Measurements from ENCODE around the gene PTH2R.

The PTH2R gene

DNA sequence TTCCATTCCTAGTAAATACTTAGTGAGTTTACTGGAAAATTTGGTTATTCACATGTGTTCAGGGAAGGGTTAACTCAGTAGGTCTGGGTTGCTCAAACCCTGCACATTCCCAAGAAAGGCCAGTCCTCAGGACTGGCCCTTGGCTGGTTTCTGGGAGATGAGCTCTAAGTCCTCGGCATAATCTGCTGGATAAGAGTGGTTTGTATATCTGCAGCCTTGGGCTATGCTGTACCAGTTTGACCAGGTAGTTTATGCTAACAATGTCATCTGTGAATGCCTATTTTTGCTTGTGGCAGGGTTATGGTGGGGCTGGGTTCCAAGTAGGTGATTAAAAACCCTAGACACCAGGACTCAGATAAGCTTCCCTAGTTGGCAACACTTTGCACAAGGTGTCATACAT, 7.4 kb upstream of the PTH2R start:
- H3K27ac ChIP-seq (ENCODE audit: poor library complexity, severe bottlenecking): no peak overlapping the region
- H3K4me3 ChIP-seq (ENCODE audit: severe bottlenecking): no peak overlapping the region
- no peaks in the 10 kb centered on the region for H3K36me3 ChIP-seq (ENCODE audit: low read depth)
- H3K27me3 ChIP-seq (ENCODE audit: insufficient read depth, poor library complexity, severe bottlenecking): peaks cover 14% of the 10 kb centered on the region
- TF ChIP-seq, protein P1, sequence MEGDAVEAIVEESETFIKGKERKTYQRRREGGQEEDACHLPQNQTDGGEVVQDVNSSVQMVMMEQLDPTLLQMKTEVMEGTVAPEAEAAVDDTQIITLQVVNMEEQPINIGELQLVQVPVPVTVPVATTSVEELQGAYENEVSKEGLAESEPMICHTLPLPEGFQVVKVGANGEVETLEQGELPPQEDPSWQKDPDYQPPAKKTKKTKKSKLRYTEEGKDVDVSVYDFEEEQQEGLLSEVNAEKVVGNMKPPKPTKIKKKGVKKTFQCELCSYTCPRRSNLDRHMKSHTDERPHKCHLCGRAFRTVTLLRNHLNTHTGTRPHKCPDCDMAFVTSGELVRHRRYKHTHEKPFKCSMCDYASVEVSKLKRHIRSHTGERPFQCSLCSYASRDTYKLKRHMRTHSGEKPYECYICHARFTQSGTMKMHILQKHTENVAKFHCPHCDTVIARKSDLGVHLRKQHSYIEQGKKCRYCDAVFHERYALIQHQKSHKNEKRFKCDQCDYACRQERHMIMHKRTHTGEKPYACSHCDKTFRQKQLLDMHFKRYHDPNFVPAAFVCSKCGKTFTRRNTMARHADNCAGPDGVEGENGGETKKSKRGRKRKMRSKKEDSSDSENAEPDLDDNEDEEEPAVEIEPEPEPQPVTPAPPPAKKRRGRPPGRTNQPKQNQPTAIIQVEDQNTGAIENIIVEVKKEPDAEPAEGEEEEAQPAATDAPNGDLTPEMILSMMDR (IDR thresholded peaks at IDR 0.05; ENCODE audit: poor library complexity, severe bottlenecking): no peak
- no peaks in the 10 kb centered on the region for H3K9me3 ChIP-seq (ENCODE audit: severe bottlenecking)
- H3K4me1 ChIP-seq (ENCODE audit: insufficient read depth, poor library complexity, severe bottlenecking): no peaks in the 10 kb centered on the region
- DNase-seq (ENCODE audit: low spot score): no peak
- ATAC-seq (ENCODE audit: low read depth): no peak

DNA sequence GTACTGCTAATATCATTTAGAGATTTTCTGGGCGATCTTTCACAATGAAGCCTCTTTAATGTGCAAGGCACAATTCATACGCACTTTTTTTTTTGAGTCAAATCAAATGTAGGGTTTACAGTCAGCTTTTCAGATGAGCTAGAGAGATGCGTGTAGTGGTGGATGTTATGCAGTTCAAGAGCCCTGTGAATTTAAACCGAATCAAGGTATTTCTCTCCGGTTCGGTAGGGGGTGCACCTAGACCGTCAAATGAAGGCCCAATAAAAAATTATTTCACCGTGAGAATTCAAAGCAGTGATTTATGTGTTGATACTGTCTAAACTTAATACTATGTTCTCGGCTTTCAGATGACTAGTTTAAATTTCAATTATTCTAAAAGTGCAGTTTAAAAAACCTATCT, 1.1 kb downstream of the PTH2R start:
- peaks cover 49% of the 10 kb centered on the region for H3K27me3 ChIP-seq (ENCODE audit: insufficient read depth, poor library complexity, severe bottlenecking)
- H3K36me3 ChIP-seq (ENCODE audit: low read depth): no peaks in the 10 kb centered on the region
- H3K4me1 ChIP-seq (ENCODE audit: insufficient read depth, poor library complexity, severe bottlenecking): no peaks in the 10 kb centered on the region
- no peak overlapping the region for H3K27ac ChIP-seq (ENCODE audit: poor library complexity, severe bottlenecking)
- H3K4me3 ChIP-seq (ENCODE audit: severe bottlenecking): no peak overlapping the region
- ATAC-seq (ENCODE audit: low read depth) (peak; percentile 61; the same call in 1 of the 3 replicates), DNase-seq (ENCODE audit: low spot score) (no peak)
- TF ChIP-seq, protein P1 (IDR thresholded peaks at IDR 0.05; ENCODE audit: poor library complexity, severe bottlenecking): peak; percentile 49
- H3K9me3 ChIP-seq (ENCODE audit: severe bottlenecking): no peaks in the 10 kb centered on the region

DNA sequence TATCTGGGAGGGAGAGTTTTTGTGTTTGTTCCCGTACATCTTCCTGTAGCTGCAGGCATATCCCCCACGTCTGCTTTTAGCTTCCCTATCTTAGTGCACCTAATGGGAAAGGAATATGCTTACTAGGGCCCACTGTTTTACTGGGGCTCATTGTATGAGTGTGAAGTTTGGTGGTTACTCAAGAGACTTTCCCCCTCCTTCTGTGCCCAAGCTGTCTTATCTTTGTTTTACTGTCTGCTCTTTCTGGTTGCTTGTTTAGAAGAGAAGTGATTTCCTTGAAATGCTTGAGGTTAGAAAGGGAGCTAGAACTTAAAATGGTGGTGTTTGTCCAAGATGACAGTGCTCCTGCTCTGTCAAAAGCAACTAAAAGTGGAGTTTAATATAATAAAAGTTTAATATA, 7.3 kb downstream of the PTH2R start:
- DNase-seq (ENCODE audit: low spot score) (no peak), ATAC-seq (ENCODE audit: low read depth) (no peak)
- Histone ChIP-seq H3K9me3 (ENCODE audit: severe bottlenecking) (no peaks in the 10 kb centered on the region), H3K27me3 (ENCODE audit: insufficient read depth, poor library complexity, severe bottlenecking) (peaks cover 6% of the 10 kb centered on the region), H3K4me3 (ENCODE audit: severe bottlenecking) (no peak overlapping the region), H3K27ac (ENCODE audit: poor library complexity, severe bottlenecking) (no peak overlapping the region), H3K36me3 (ENCODE audit: low read depth) (no peaks in the 10 kb centered on the region), H3K4me1 (ENCODE audit: insufficient read depth, poor library complexity, severe bottlenecking) (no peaks in the 10 kb centered on the region)
- TF ChIP-seq, protein P1 (IDR thresholded peaks at IDR 0.05; ENCODE audit: poor library complexity, severe bottlenecking): no peak

DNA sequence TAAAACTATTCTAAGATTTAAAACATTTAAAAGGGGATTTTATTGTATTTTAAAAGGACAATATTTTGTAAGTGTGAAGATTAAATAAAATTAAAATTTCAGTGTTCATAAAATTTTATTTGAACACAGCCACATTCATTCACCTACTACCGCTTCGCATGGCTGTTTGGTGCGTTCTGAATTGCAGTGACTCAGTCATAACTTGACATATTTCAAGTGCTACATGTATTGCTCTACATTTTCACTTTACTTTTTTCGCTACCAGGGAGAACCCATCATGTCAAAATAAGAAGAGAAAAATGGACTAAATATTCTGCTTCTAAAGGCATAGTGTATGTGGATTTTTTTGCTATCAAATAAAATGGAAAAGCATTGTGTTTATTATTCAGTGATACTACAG, 8.7 kb downstream of the PTH2R start:
- no peak overlapping the region for H3K27ac ChIP-seq (ENCODE audit: poor library complexity, severe bottlenecking)
- ATAC-seq (ENCODE audit: low read depth) (no peak), DNase-seq (ENCODE audit: low spot score) (no peak)
- no peaks in the 10 kb centered on the region for H3K4me1 ChIP-seq (ENCODE audit: insufficient read depth, poor library complexity, severe bottlenecking)
- no peaks in the 10 kb centered on the region for H3K9me3 ChIP-seq (ENCODE audit: severe bottlenecking)
- H3K4me3 ChIP-seq (ENCODE audit: severe bottlenecking): no peak overlapping the region
- H3K36me3 ChIP-seq (ENCODE audit: low read depth): no peaks in the 10 kb centered on the region
- TF ChIP-seq, protein P1 (IDR thresholded peaks at IDR 0.05; ENCODE audit: poor library complexity, severe bottlenecking): no peak
- H3K27me3 ChIP-seq (ENCODE audit: insufficient read depth, poor library complexity, severe bottlenecking): no peaks in the 10 kb centered on the region

DNA sequence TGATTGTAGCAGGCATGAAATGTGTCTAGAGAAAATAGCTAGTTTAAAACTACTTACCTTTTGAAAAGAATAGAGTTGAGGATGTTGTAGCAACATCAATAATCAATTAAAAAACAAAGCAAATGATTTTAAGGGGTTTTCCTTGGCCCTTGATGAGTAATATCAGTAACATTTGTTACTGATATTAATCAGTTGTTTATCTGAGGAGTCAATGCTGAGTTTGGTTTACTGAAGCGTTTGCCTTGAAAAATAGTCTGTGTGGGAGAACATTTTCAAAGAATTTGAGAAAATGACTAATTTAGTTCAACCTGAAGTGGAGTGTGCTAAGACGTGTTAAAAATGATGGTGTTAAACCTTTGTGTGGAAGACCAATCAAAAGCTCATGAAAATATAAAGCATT, 9.3 kb downstream of the PTH2R start:
- H3K36me3 ChIP-seq (ENCODE audit: low read depth): no peaks in the 10 kb centered on the region
- H3K9me3 ChIP-seq (ENCODE audit: severe bottlenecking): no peaks in the 10 kb centered on the region
- DNase-seq (ENCODE audit: low spot score) (no peak), ATAC-seq (ENCODE audit: low read depth) (no peak)
- H3K27ac ChIP-seq (ENCODE audit: poor library complexity, severe bottlenecking): no peak overlapping the region
- no peaks in the 10 kb centered on the region for H3K4me1 ChIP-seq (ENCODE audit: insufficient read depth, poor library complexity, severe bottlenecking)
- TF ChIP-seq, protein P1 (IDR thresholded peaks at IDR 0.05; ENCODE audit: poor library complexity, severe bottlenecking): no peak
- no peak overlapping the region for H3K4me3 ChIP-seq (ENCODE audit: severe bottlenecking)
- H3K27me3 ChIP-seq (ENCODE audit: insufficient read depth, poor library complexity, severe bottlenecking): no peaks in the 10 kb centered on the region

Data from RWPE2 (cell line).